Liver (tissue), 9 donors: ENCODE results near the gene OR2C3. TPM values are rescaled to one million over a fixed set of nuclear protein-coding genes. Genes with fewer than 3 reads are reported as not detected.

Experiments
- DNase-seq: peaks from one replicate; pipeline ENCODE4 v3.0.0-alpha.2; 2017; ENCODE audit warnings: low spot score
- H3K27ac ChIP-seq, 2 donors: one replicate each; pipeline ENCODE4 v1.7.0; 2013; ENCODE audit warnings: inconsistent platforms in 2 of 2, low read length in 2 of 2, control low read depth in 1 of 2, low read depth in 1 of 2, mild to moderate bottlenecking in 1 of 2
- H3K27me3 ChIP-seq, 4 donors: one replicate each; pipeline versions ENCODE4 v1.6.1 to v1.7.0; 2013; ENCODE audit warnings: low read length in 3 of 4, inconsistent platforms in 1 of 4, mild to moderate bottlenecking in 1 of 4, moderate library complexity in 1 of 4; ENCODE audit not compliant: control insufficient read depth in 4 of 4, insufficient read depth in 4 of 4
- H3K36me3 ChIP-seq, 4 donors: one replicate each; pipeline versions ENCODE4 v1.6.1 to v1.7.0; 2013; ENCODE audit warnings: low read length in 3 of 4, mild to moderate bottlenecking in 3 of 4, low read depth in 1 of 4, moderate library complexity in 1 of 4; ENCODE audit not compliant: control insufficient read depth in 4 of 4, insufficient read depth in 3 of 4
- H3K4me1 ChIP-seq, 4 donors: one replicate each; pipeline versions ENCODE4 v1.6.1 to v1.7.0; 2013; ENCODE audit warnings: low read length in 3 of 4, mild to moderate bottlenecking in 3 of 4, moderate library complexity in 1 of 4; ENCODE audit not compliant: control insufficient read depth in 4 of 4, insufficient read depth in 4 of 4
- H3K4me3 ChIP-seq, 3 donors: one replicate each; pipeline versions ENCODE4 v1.6.1 to v1.7.0; 2013; ENCODE audit warnings: low read length in 3 of 3, control low read depth in 1 of 3, low read depth in 1 of 3, mild to moderate bottlenecking in 1 of 3
- H3K9ac ChIP-seq, 2 donors: one replicate each; pipeline ENCODE4 v1.7.0; 2013; ENCODE audit warnings: low read length in 2 of 2, mild to moderate bottlenecking in 2 of 2, moderate library complexity in 2 of 2, control low read depth in 1 of 2, low read depth in 1 of 2
- H3K9me3 ChIP-seq, 4 donors: one replicate each; pipeline versions ENCODE4 v1.6.1 to v1.7.0; 2013; ENCODE audit warnings: low read length in 3 of 4; ENCODE audit not compliant: control insufficient read depth in 4 of 4
- ATF3 ChIP-seq: IDR thresholded peaks from 2 replicates; pipeline ENCODE4 v1.6.1; 2016; ENCODE audit warnings: antibody characterized with exemption
- CTCF ChIP-seq: fragments of 150-350 bp; IDR thresholded peaks from 2 replicates; pipeline ENCODE4 v1.5.1; 2017; ENCODE audit warnings: improper control_type of control experiment, low read depth, low read length; ENCODE audit not compliant: missing input control
- FOXA1 ChIP-seq: IDR thresholded peaks from 2 replicates; pipeline ENCODE4 v1.6.1; 2016; ENCODE audit warnings: antibody characterized with exemption
- FOXA2 ChIP-seq: IDR thresholded peaks from 2 replicates; pipeline ENCODE4 v1.6.1; 2016; ENCODE audit warnings: antibody characterized with exemption
- HNF4A ChIP-seq, 2 donors: conservative IDR thresholded peaks; 2 replicates each; pipeline ENCODE4 v1.6.1; 2016; ENCODE audit warnings: antibody characterized with exemption in 2 of 2, mild to moderate bottlenecking in 2 of 2
- HNF4G ChIP-seq: IDR thresholded peaks from 2 replicates; pipeline ENCODE4 v1.6.1; 2016; ENCODE audit warnings: antibody characterized with exemption
- MAX ChIP-seq: IDR thresholded peaks from 2 replicates; pipeline ENCODE4 v1.6.1; 2016; ENCODE audit warnings: antibody characterized with exemption
- NR2F2 ChIP-seq: IDR thresholded peaks from 2 replicates; pipeline ENCODE4 v1.6.1; 2016; ENCODE audit warnings: antibody characterized with exemption
- RAD21 ChIP-seq, 2 donors: IDR thresholded peaks; 2 replicates each; pipeline ENCODE4 v1.6.1; 2016; ENCODE audit warnings: antibody characterized with exemption in 2 of 2, mild to moderate bottlenecking in 2 of 2
- RXRA ChIP-seq, 2 donors: IDR thresholded peaks; 2 replicates each; pipeline ENCODE4 v1.6.1; 2017 to 2018; ENCODE audit warnings: antibody characterized with exemption in 2 of 2, mild to moderate bottlenecking in 1 of 2
- SP1 ChIP-seq: IDR thresholded peaks from 2 replicates; pipeline ENCODE4 v1.6.1; 2018; ENCODE audit warnings: antibody characterized with exemption, mild to moderate bottlenecking
- TAF1 ChIP-seq: conservative IDR thresholded peaks from 2 replicates; pipeline ENCODE4 v1.6.1; 2016; ENCODE audit warnings: antibody characterized with exemption, mild to moderate bottlenecking
- ZBTB33 ChIP-seq: IDR thresholded peaks from 2 replicates; pipeline ENCODE4 v1.6.1; 2016; ENCODE audit warnings: antibody characterized with exemption
- WGBS: extraction: QIAGEN DNeasy Blood & Tissue Kit; methylation state at CpG from one replicate; pipeline ENCODE4 v1.1.7; 2013; 5-methylcytosine and 5-hydroxymethylcytosine counted together
- polyA plus RNA-seq, 2 donors: library from polyadenylated mRNA; stranded (reverse) in 1 of 2; unstranded in 1 of 2; fragments of 200-250 nt in 1 of 2; fragments of >200 nt in 1 of 2; fragmentation: Nextera tagmentation in 1 of 2; extraction: Ambion mirVana in 1 of 2; gene quantifications; one replicate each; pipeline versions ENCODE4 v1.2.1 to v1.2.3, GENCODE V29; 2013 to 2015
- total RNA-seq, 2 donors: library from RNA; depleted of rRNA; stranded (reverse); fragments of >200 nt; gene quantifications; one replicate each; pipeline ENCODE4 v1.2.3, GENCODE V29; 2014
- donor health status: healthy.
- donor health status: healthy.
- donor health status: healthy.
- donor health status: healthy.
- donor health status: healthy.

The OR2C3 gene
- total and polyA plus RNA-seq, 4 donors: 0.05 TPM; not detected in 3

GRCh38 chr1:247531937-247532336, 4.3 kb downstream of the OR2C3 start:
- Histone ChIP-seq H3K36me3 (no peaks in the 10 kb centered on the region), H3K4me3 (no peak overlapping the region), H3K27me3 (peaks cover 0 to 3% (median 1%) of the 10 kb centered on the region in 4 donors), H3K9ac (no peak overlapping the region), H3K27ac (no peak overlapping the region), H3K4me1 (no peaks in the 10 kb centered on the region), H3K9me3 (peaks cover 1 to 9% (median 2%) of the 10 kb centered on the region in 4 donors)
- TF ChIP-seq RAD21 (IDR thresholded peaks at IDR 0.05): no peak
- no peak for TF ChIP-seq RXRA (IDR thresholded peaks at IDR 0.05)
- TF ChIP-seq CTCF: no peak
- no peak for TF ChIP-seq HNF4G
- no peak for TF ChIP-seq ZBTB33
- no peak for TF ChIP-seq ATF3
- TF ChIP-seq SP1: no peak
- TF ChIP-seq HNF4A (conservative IDR thresholded peaks at IDR 0.05): no peak
- TF ChIP-seq FOXA1: no peak
- no peak for TF ChIP-seq TAF1
- TF ChIP-seq MAX: no peak
- WGBS: 90% methylated on average over 8 of the region's 8 CpGs
- no peak for DNase-seq

GRCh38 chr1:247530785-247531184, 5.5 kb downstream of the OR2C3 start:
- Histone ChIP-seq H3K27ac (no peak overlapping the region), H3K27me3 (peaks cover 0 to 3% (median 1%) of the 10 kb centered on the region in 4 donors), H3K4me3 (no peak overlapping the region), H3K4me1 (no peaks in the 10 kb centered on the region), H3K9me3 (peaks cover 1 to 9% (median 2%) of the 10 kb centered on the region in 4 donors), H3K9ac (no peak overlapping the region), H3K36me3 (no peaks in the 10 kb centered on the region)
- no peak for DNase-seq
- TF ChIP-seq FOXA2 (no peak), CTCF (no peak), TAF1 (no peak), HNF4A (conservative IDR thresholded peaks at IDR 0.05) (no peak), NR2F2 (no peak)
- WGBS: 38% methylated on average over 41 of the region's 41 CpGs
